ENCODE data around the gene CD300LF.

The CD300LF gene

GRCh38 chr17:74759941-74760340 lies 47.2 kb upstream of the CD300LF start:
- WGBS (ENCODE audit: extremely low coverage, insufficient coverage, insufficient read length) = no CpG with 5 or more reads among the region's 10 CpGs
- Histone ChIP-seq H2BK5ac (ENCODE audit: low read depth, low read length, poor library complexity) (peak overlapping the region; percentile 78), H2BK12ac (ENCODE audit: low read length) (peak overlapping the region; percentile 76)

GRCh38 chr17:74759243-74759801 lies 46.6 kb upstream of the CD300LF start:
- peaks cover 18% of the 10 kb centered on the region for H3K79me1 ChIP-seq (ENCODE audit: low read length)
- peak overlapping the region; percentile 32 for H3K4me2 ChIP-seq (ENCODE audit: low read length)
- DNase-seq = no peak
- H3K79me2 ChIP-seq (ENCODE audit: control insufficient read depth, insufficient read depth, low read length, poor library complexity) = peaks cover 23% of the 10 kb centered on the region
- H3K14ac ChIP-seq (ENCODE audit: low read length) = peak overlapping the region; percentile 59
- peak overlapping the region; percentile 65 for H2BK120ac ChIP-seq (ENCODE audit: insufficient read depth, low read length, poor library complexity)
- peak overlapping the region; percentile 74 for H2BK12ac ChIP-seq (ENCODE audit: low read length)
- H2AFZ ChIP-seq (ENCODE audit: insufficient read depth, low read length, poor library complexity) = no peak overlapping the region
- peaks cover 0 to 2% of the 10 kb centered on the region in 2 experiments for H3K36me3 ChIP-seq (ENCODE audit: control insufficient read depth in 1 of 2, insufficient read depth in 2 of 2, low read length in 2 of 2)
- WGBS (ENCODE audit: extremely low coverage, insufficient coverage, insufficient read length) = no CpG with 5 or more reads among the region's 9 CpGs
- no peak overlapping the region for H4K12ac ChIP-seq (ENCODE audit: low read depth, low read length)
- H3K4ac ChIP-seq (ENCODE audit: low read depth, low read length) = peak overlapping the region; percentile 50
- H4K91ac ChIP-seq (ENCODE audit: low read depth, low read length) = peak overlapping the region; percentile 49
- H3K4me1 ChIP-seq (ENCODE audit: control insufficient read depth in 1 of 2, insufficient read depth in 2 of 2, low read length in 2 of 2) = peaks cover 43 to 52% of the 10 kb centered on the region in 2 experiments
- H3K27ac ChIP-seq (ENCODE audit: low read depth, low read length) = peak overlapping the region; percentile 58
- no peak overlapping the region for H3K23ac ChIP-seq (ENCODE audit: low read length)
- H3K9me3 ChIP-seq (ENCODE audit: insufficient read depth, low read depth, low read length) = peaks cover 3% of the 10 kb centered on the region
- H2BK5ac ChIP-seq (ENCODE audit: low read depth, low read length, poor library complexity) = peak overlapping the region; percentile 62
- H3K9ac ChIP-seq (ENCODE audit: low read length) = no peak overlapping the region
- H2AK5ac ChIP-seq (ENCODE audit: low read length) = peak overlapping the region; percentile 36
- H3K27me3 ChIP-seq (ENCODE audit: insufficient read depth, low read length) = no peaks in the 10 kb centered on the region
- H3K4me3 ChIP-seq (ENCODE audit: low read depth, low read length) = no peak overlapping the region
- H4K8ac ChIP-seq (ENCODE audit: low read depth, low read length) = peak overlapping the region; percentile 36
- peak overlapping the region; percentile 81 for H3K18ac ChIP-seq (ENCODE audit: low read length)

More at GRCh38 chr17:74759941-74760340, 47.2 kb upstream of the CD300LF start:
- Histone ChIP-seq H4K12ac (ENCODE audit: low read depth, low read length) (no peak overlapping the region), H3K9ac (ENCODE audit: low read length) (no peak overlapping the region), H3K23ac (ENCODE audit: low read length) (no peak overlapping the region), H4K91ac (ENCODE audit: low read depth, low read length) (peak overlapping the region; percentile 65), H2AK5ac (ENCODE audit: low read length) (no peak overlapping the region), H3K27ac (ENCODE audit: low read depth, low read length) (peak overlapping the region; percentile 58), H3K36me3 (ENCODE audit: control insufficient read depth in 1 of 2, insufficient read depth in 2 of 2, low read length in 2 of 2) (peaks cover 0 to 2% of the 10 kb centered on the region in 2 experiments), H2BK120ac (ENCODE audit: insufficient read depth, low read length, poor library complexity) (peak overlapping the region; percentile 73), H3K4me1 (ENCODE audit: control insufficient read depth in 1 of 2, insufficient read depth in 2 of 2, low read length in 2 of 2) (peaks cover 43 to 52% of the 10 kb centered on the region in 2 experiments), H3K14ac (ENCODE audit: low read length) (peak overlapping the region; percentile 59), H4K8ac (ENCODE audit: low read depth, low read length) (peak overlapping the region; percentile 36), H3K79me2 (ENCODE audit: control insufficient read depth, insufficient read depth, low read length, poor library complexity) (peaks cover 23% of the 10 kb centered on the region), H3K9me3 (ENCODE audit: insufficient read depth, low read depth, low read length) (peaks cover 3% of the 10 kb centered on the region), H3K18ac (ENCODE audit: low read length) (peak overlapping the region; percentile 81), H2AFZ (ENCODE audit: insufficient read depth, low read length, poor library complexity) (no peak overlapping the region), H3K4ac (ENCODE audit: low read depth, low read length) (no peak overlapping the region), H3K79me1 (ENCODE audit: low read length) (peaks cover 18% of the 10 kb centered on the region), H3K4me2 (ENCODE audit: low read length) (peak overlapping the region; percentile 32), H3K27me3 (ENCODE audit: insufficient read depth, low read length) (no peaks in the 10 kb centered on the region), H3K4me3 (ENCODE audit: low read depth, low read length) (no peak overlapping the region)
- peak in 1 of 2 donors; percentile 38 for DNase-seq

DNA sequence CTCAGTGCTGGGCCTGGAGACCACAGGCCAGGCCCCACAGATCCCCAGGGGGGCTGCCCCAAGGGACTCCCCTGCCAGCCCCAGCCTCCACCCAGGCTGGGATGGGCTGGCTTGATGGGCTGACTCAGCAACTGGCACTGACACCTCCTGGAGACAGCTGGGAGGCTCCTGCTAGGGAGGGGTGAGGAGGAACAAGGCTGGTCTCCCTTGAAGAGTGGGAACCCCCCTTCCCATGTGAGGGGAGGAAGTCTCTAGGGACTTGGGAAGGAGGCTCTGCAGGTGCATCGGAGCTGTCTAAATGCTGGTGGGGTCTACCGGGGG lies 46.1 kb upstream of the CD300LF start:
- no peak for DNase-seq
- Histone ChIP-seq H3K4me3 (ENCODE audit: low read depth, low read length) (no peak overlapping the region), H2BK12ac (ENCODE audit: low read length) (peak overlapping the region; percentile 39), H3K27me3 (ENCODE audit: insufficient read depth, low read length) (no peaks in the 10 kb centered on the region), H3K9ac (ENCODE audit: low read length) (no peak overlapping the region), H2AK5ac (ENCODE audit: low read length) (peak overlapping the region; percentile 42), H2BK120ac (ENCODE audit: insufficient read depth, low read length, poor library complexity) (peak overlapping the region; percentile 3), H3K79me1 (ENCODE audit: low read length) (peaks cover 18% of the 10 kb centered on the region), H3K9me3 (ENCODE audit: insufficient read depth, low read depth, low read length) (peaks cover 3% of the 10 kb centered on the region), H3K18ac (ENCODE audit: low read length) (peak overlapping the region; percentile 81), H2BK5ac (ENCODE audit: low read depth, low read length, poor library complexity) (no peak overlapping the region), H3K27ac (ENCODE audit: low read depth, low read length) (no peak overlapping the region), H3K14ac (ENCODE audit: low read length) (peak overlapping the region; percentile 59), H4K12ac (ENCODE audit: low read depth, low read length) (no peak overlapping the region), H3K23ac (ENCODE audit: low read length) (no peak overlapping the region), H2AFZ (ENCODE audit: insufficient read depth, low read length, poor library complexity) (no peak overlapping the region), H3K36me3 (ENCODE audit: control insufficient read depth in 1 of 2, insufficient read depth in 2 of 2, low read length in 2 of 2) (peaks cover 0 to 2% of the 10 kb centered on the region in 2 experiments), H4K91ac (ENCODE audit: low read depth, low read length) (peak overlapping the region; percentile 36), H4K8ac (ENCODE audit: low read depth, low read length) (no peak overlapping the region), H3K4me1 (ENCODE audit: control insufficient read depth in 1 of 2, insufficient read depth in 2 of 2, low read length in 2 of 2) (peaks cover 43 to 52% of the 10 kb centered on the region in 2 experiments), H3K79me2 (ENCODE audit: control insufficient read depth, insufficient read depth, low read length, poor library complexity) (peaks cover 23% of the 10 kb centered on the region), H3K4ac (ENCODE audit: low read depth, low read length) (peak overlapping the region; percentile 50), H3K4me2 (ENCODE audit: low read length) (no peak overlapping the region)
- WGBS (ENCODE audit: extremely low coverage, insufficient coverage, insufficient read length) = no CpG with 5 or more reads among the region's 2 CpGs

DNA sequence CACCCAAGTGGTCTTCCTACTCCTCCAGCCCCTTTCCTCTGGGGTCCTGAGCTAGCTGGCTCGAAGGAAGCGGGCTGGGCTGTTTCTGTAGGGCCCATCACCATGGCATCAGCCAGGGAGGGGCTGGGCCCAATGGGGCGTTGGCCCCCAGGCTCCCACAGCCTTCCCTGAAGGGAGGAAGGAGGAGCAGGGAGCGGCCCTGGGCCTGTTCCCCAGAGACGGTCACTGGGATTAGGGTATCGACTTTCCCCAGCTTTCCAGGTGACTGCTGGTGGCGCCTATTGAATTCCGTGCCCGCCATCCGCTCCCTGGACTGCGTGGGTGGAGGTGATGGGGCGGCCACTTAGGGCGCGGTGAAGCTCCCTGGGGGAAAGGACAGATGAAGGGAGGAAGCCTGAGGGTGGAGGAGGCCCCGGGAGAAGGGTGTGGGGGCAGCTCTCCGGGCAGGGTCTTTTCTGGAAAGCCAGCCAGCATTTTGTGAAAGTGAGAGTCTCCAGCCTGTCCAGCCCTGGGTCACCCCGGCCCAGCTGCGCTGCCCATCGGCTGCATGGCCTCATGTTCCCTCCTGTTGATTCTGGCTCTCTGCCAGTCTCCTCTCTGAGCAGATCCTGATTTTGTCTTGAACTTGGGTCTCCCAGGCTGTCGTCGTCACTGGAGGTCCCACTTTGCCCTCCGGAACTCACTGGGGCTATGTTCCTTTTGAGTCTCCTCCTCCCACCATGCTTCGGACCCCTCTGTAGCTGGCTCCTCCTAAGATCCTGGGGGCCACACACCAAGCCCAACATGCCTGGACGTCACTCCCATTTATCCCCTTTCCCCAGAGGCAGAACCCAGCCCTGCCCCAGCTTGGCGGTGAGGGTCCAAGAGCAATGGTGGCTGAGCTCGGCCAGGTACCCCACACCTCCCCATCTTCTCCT lies 45.5 kb upstream of the CD300LF start:
- no peak overlapping the region for H2AFZ ChIP-seq (ENCODE audit: insufficient read depth, low read length, poor library complexity)
- no peak overlapping the region for H4K8ac ChIP-seq (ENCODE audit: low read depth, low read length)
- peaks cover 0 to under 1% of the 10 kb centered on the region in 2 experiments for H3K36me3 ChIP-seq (ENCODE audit: control insufficient read depth in 1 of 2, insufficient read depth in 2 of 2, low read length in 2 of 2)
- peak overlapping the region; percentile 49 for H2AK5ac ChIP-seq (ENCODE audit: low read length)
- no CpG with 5 or more reads among the region's 26 CpGs for WGBS (ENCODE audit: extremely low coverage, insufficient coverage, insufficient read length)
- H3K79me1 ChIP-seq (ENCODE audit: low read length) = peaks cover 18% of the 10 kb centered on the region
- peaks cover 39 to 49% of the 10 kb centered on the region in 2 experiments for H3K4me1 ChIP-seq (ENCODE audit: control insufficient read depth in 1 of 2, insufficient read depth in 2 of 2, low read length in 2 of 2)
- no peak overlapping the region for H2BK5ac ChIP-seq (ENCODE audit: low read depth, low read length, poor library complexity)
- H3K9me3 ChIP-seq (ENCODE audit: insufficient read depth, low read depth, low read length) = peaks cover 3% of the 10 kb centered on the region
- peak overlapping the region; percentile 36 for H4K91ac ChIP-seq (ENCODE audit: low read depth, low read length)
- H2BK120ac ChIP-seq (ENCODE audit: insufficient read depth, low read length, poor library complexity) = peak overlapping the region; percentile 23
- peaks cover 23% of the 10 kb centered on the region for H3K79me2 ChIP-seq (ENCODE audit: control insufficient read depth, insufficient read depth, low read length, poor library complexity)
- H3K23ac ChIP-seq (ENCODE audit: low read length) = peak overlapping the region; percentile 22
- H2BK12ac ChIP-seq (ENCODE audit: low read length) = peak overlapping the region; percentile 42
- H4K12ac ChIP-seq (ENCODE audit: low read depth, low read length) = no peak overlapping the region
- DNase-seq = no peak
- no peak overlapping the region for H3K27ac ChIP-seq (ENCODE audit: low read depth, low read length)
- no peak overlapping the region for H3K4me2 ChIP-seq (ENCODE audit: low read length)
- H3K4me3 ChIP-seq (ENCODE audit: low read depth, low read length) = no peak overlapping the region
- H3K14ac ChIP-seq (ENCODE audit: low read length) = peak overlapping the region; percentile 59
- no peak overlapping the region for H3K9ac ChIP-seq (ENCODE audit: low read length)
- H3K18ac ChIP-seq (ENCODE audit: low read length) = peak overlapping the region; percentile 81
- no peaks in the 10 kb centered on the region for H3K27me3 ChIP-seq (ENCODE audit: insufficient read depth, low read length)
- peak overlapping the region; percentile 50 for H3K4ac ChIP-seq (ENCODE audit: low read depth, low read length)

All from trophoblast cell (in vitro differentiated cells and primary cell).